A549 (cell line): ENCODE data around the gene RSRC2. TPM values are rescaled to one million over a fixed set of nuclear protein-coding genes. Genes with fewer than 3 reads are reported as not detected.

Experiments
- ATAC-seq, 2 experiments: fragments of 200-7000 bp in 1 of 2; fragments of >200 bp in 1 of 2; cut with Nextera tagmentation in 1 of 2; cut with Tn5 transposase in 1 of 2; 3 replicates each; pipeline versions ENCODE4 v1.8.0 to v1.9.1; 2018 to 2020; ENCODE audit warnings: mild to moderate bottlenecking in 1 of 2, moderate library complexity in 1 of 2
- CTCF ChIA-PET: fragments of 300-600 bp; sonication (Branson Sonifier 250); formaldehyde crosslinking; extraction: SDS; loops from one replicate; lab custom pipeline; 2021; ENCODE audit warnings: antibody characterized with exemption, inconsistent platforms; lab: Yijun Ruan, JAX
- POLR2A ChIA-PET: fragments of 350-600 bp; formaldehyde crosslinking; extraction: SDS; loops from one replicate; lab custom pipeline; 2021; ENCODE audit warnings: antibody characterized with exemption, inconsistent platforms; lab: Yijun Ruan, JAX
- DNase-seq, 2 experiments: peaks; one replicate each; pipeline versions ENCODE4 v3.0.0 to v3.0.0-alpha.2; 2011 to 2016; ENCODE audit warnings: low read depth in 1 of 2, low spot score in 1 of 2
- FAIRE-seq: peaks from 2 replicates; lab custom pipeline; 2011; peaks lifted over from hg19 to GRCh38; lab: Jason Lieb, UNC
- H3K27ac ChIP-seq, 2 experiments: fragments of >200 bp; sonication (Bioruptor Twin); formaldehyde crosslinking; 3 replicates each; pipeline ENCODE4 v1.5.1; 2016 to 2017
- H3K4me1 ChIP-seq: fragments of >200 bp; sonication (Bioruptor Twin); formaldehyde crosslinking; 3 replicates; pipeline ENCODE4 v1.6.1; 2016
- H3K4me2 ChIP-seq: fragments of >200 bp; sonication (Bioruptor Twin); formaldehyde crosslinking; 3 replicates; pipeline ENCODE4 v1.6.1; 2016
- H3K4me3 ChIP-seq: fragments of >200 bp; sonication (Bioruptor Twin); formaldehyde crosslinking; 3 replicates; pipeline ENCODE4 v1.5.1; 2016
- H3K9me3 ChIP-seq: fragments of >200 bp; sonication (Bioruptor Twin); formaldehyde crosslinking; 3 replicates; pipeline ENCODE4 v1.6.1; 2016
- BCL3 ChIP-seq: fragments of >200 bp; sonication (Bioruptor Twin); formaldehyde crosslinking; IDR thresholded peaks from 3 replicates; pipeline ENCODE4 v1.6.1; 2016
- CBX2 ChIP-seq: fragments of 200-600 bp; sonication (generic); IDR thresholded peaks from 2 replicates; pipeline ENCODE4 v1.6.1; 2016; ENCODE audit warnings: low read depth, mild to moderate bottlenecking, borderline replicate concordance
- CEBPB ChIP-seq, 2 experiments: fragments of >200 bp in 1 of 2; sonication (Bioruptor Twin) in 1 of 2; formaldehyde crosslinking in 1 of 2; IDR thresholded peaks; 2 replicates each; pipeline ENCODE4 v1.6.1; 2012 to 2016
- EHMT2 ChIP-seq: fragments of 200-600 bp; sonication (generic); IDR thresholded peaks from 2 replicates; pipeline ENCODE4 v1.6.1; 2016; ENCODE audit warnings: antibody characterized with exemption, low read depth, mild to moderate bottlenecking, moderate library complexity
- EP300 ChIP-seq, 2 experiments: fragments of >200 bp; sonication (Bioruptor Twin); formaldehyde crosslinking; IDR thresholded peaks; 2 replicates in 1 of 2; 3 replicates in 1 of 2; pipeline ENCODE4 v1.6.1; 2016 to 2017
- FOSB ChIP-seq: fragments of 250-450 bp; sonication (Bioruptor Pico); IDR thresholded peaks from 2 replicates; pipeline ENCODE4 v1.5.0; 2020; ENCODE audit warnings: mild to moderate bottlenecking, moderate library complexity
- HDAC2 ChIP-seq: fragments of 200-600 bp; sonication (generic); IDR thresholded peaks from 2 replicates; pipeline ENCODE4 v1.6.1; 2016
- HEYL ChIP-seq: fragments of 250-450 bp; sonication (Bioruptor Pico); IDR thresholded peaks from 2 replicates; pipeline ENCODE4 v1.8.0; 2021; ENCODE audit warnings: mild to moderate bottlenecking, moderate library complexity
- HOXA7 ChIP-seq: fragments of 250-450 bp; sonication (Bioruptor Pico); IDR thresholded peaks from 2 replicates; pipeline ENCODE4 v1.5.0; 2020; ENCODE audit warnings: mild to moderate bottlenecking, moderate library complexity
- HOXB13 ChIP-seq: fragments of 250-450 bp; sonication (Bioruptor Pico); IDR thresholded peaks from 2 replicates; pipeline ENCODE4 v1.5.0; 2020; ENCODE audit warnings: low read depth, mild to moderate bottlenecking, moderate library complexity
- KDM5A ChIP-seq: fragments of 200-600 bp; sonication (generic); IDR thresholded peaks from 2 replicates; pipeline ENCODE4 v1.6.1; 2016; ENCODE audit warnings: antibody characterized with exemption, mild to moderate bottlenecking
- MAX ChIP-seq: IDR thresholded peaks from 2 replicates; pipeline ENCODE4 v1.6.1; 2012
- MAZ ChIP-seq: fragments of 150-350 bp; IDR thresholded peaks from 2 replicates; pipeline ENCODE4 v1.6.1; 2014; ENCODE audit warnings: antibody characterized with exemption, low read depth, low read length, borderline replicate concordance
- NFE2L2 ChIP-seq: fragments of 150-350 bp; conservative IDR thresholded peaks from 2 replicates; pipeline ENCODE4 v1.6.1; 2014; ENCODE audit warnings: low read length
- NPAS2 ChIP-seq: fragments of 250-450 bp; sonication (Bioruptor Pico); IDR thresholded peaks from 2 replicates; pipeline ENCODE4 v1.8.0; 2022; ENCODE audit warnings: mild to moderate bottlenecking, moderate library complexity, borderline replicate concordance
- PHF8 ChIP-seq: fragments of 200-600 bp; sonication (generic); IDR thresholded peaks from 2 replicates; pipeline ENCODE4 v1.6.1; 2016; ENCODE audit warnings: low read depth, mild to moderate bottlenecking, antibody characterized with exemption, moderate library complexity, borderline replicate concordance
- RARB ChIP-seq: fragments of 250-450 bp; sonication (Bioruptor Pico); IDR thresholded peaks from 2 replicates; pipeline ENCODE4 v1.8.0; 2021; ENCODE audit warnings: mild to moderate bottlenecking, moderate library complexity
- RFX5 ChIP-seq: fragments of 450-650 bp; IDR thresholded peaks from 2 replicates; pipeline ENCODE4 v1.7.1; 2014; ENCODE audit warnings: antibody characterized with exemption, mild to moderate bottlenecking, moderate library complexity
- SMC3 ChIP-seq: fragments of >200 bp; sonication (Bioruptor Twin); formaldehyde crosslinking; IDR thresholded peaks from 3 replicates; pipeline ENCODE4 v1.6.1; 2018; ENCODE audit warnings: inconsistent platforms
- SREBF2 ChIP-seq: fragments of 450-650 bp; IDR thresholded peaks from 2 replicates; pipeline ENCODE4 v1.6.1; 2014; ENCODE audit warnings: mild to moderate bottlenecking, moderate library complexity
- ZSCAN20 ChIP-seq: fragments of 250-450 bp; sonication (Bioruptor Pico); IDR thresholded peaks from 2 replicates; pipeline ENCODE4 v1.8.0; 2022; ENCODE audit warnings: mild to moderate bottlenecking, moderate library complexity
- WGBS: methylation state at CpG from one replicate; pipeline ENCODE4 v1.1.6; 2017; ENCODE audit errors: missing lambda C conversion rate; 5-methylcytosine and 5-hydroxymethylcytosine counted together
- polyA plus RNA-seq, 4 experiments: library from polyadenylated mRNA; depleted of rRNA in 3 of 4; stranded (reverse); fragments of >200 nt; fragmentation: RNase III in 1 of 4; extraction: RNeasy Plus Mini Kit Qiagen cat#74134 plus additional on column Dnase treatment in 1 of 4; gene quantifications; 2 replicates in 3 of 4; 3 replicates in 1 of 4; pipeline ENCODE4 v1.2.3, GENCODE V29; 2011 to 2017

The RSRC2 gene
- polyA plus RNA-seq, 2 of the 4 experiments (the other 2 are of a cell fraction): 72.8 to 83.3 TPM

- TF ChIP-seq MAX: no peak
Measured at GRCh38 chr12:122528992-122529391, 2.3 kb upstream of the RSRC2 start (continued).

GRCh38 chr12:122528582-122528981, 1.8 kb upstream of the RSRC2 start:
- Histone ChIP-seq H3K4me2 (peak overlapping the region; percentile 83), H3K9me3 (no peaks in the 10 kb centered on the region), H3K4me1 (peaks cover 11% of the 10 kb centered on the region), H3K27ac (peak overlapping the region in 1 of 2 experiments; percentile 87; a peak in 2 of 6 replicates), H3K4me3 (peak overlapping the region; percentile 69; the same call in 2 of the 3 replicates)
- ATAC-seq (no peak), FAIRE-seq (no peak), DNase-seq (no peak)
- TF ChIP-seq HDAC2 (no peak), HOXB13 (no peak), RFX5 (no peak), EP300 (IDR thresholded peaks at IDR 0.05) (no peak), EHMT2 (no peak), CBX2 (no peak), FOSB (no peak), NFE2L2 (no peak), CEBPB (IDR thresholded peaks at IDR 0.05) (no peak), PHF8 (no peak), SMC3 (no peak), HOXA7 (CRISPR knock-in tag) (no peak), RARB (CRISPR knock-in tag) (no peak), SREBF2 (no peak), BCL3 (no peak), ZSCAN20 (CRISPR knock-in tag) (no peak), NPAS2 (no peak)
- ChIA-PET CTCF (interaction anchor here (0.9 to 1.0 kb wide), 2 partner anchors 14 to 173 kb away, joined by 3 read pairs; no protein-coding TSS in a partner anchor), POLR2A (no interaction called here)
- WGBS: 93% methylated on average over 7 of the region's 7 CpGs

GRCh38 chr12:122527478-122527944, 775 bp upstream of the RSRC2 start:
- ATAC-seq (peak in 1 of 2 experiments; percentile 23; a peak in 3 of 6 replicates), FAIRE-seq (no peak), DNase-seq (peak; percentile 27 to 42)
- H3K4me3 ChIP-seq: peak overlapping the region; percentile 69
- POLR2A ChIA-PET: interaction anchor here (0.6 to 2.3 kb wide), 15 partner anchors 8 to 225 kb away, joined by 3 to 53 read pairs (median 5); partner anchors contain the start of genes DENR and ZCCHC8
- peak overlapping the region; percentile 83 for H3K4me2 ChIP-seq
- TF ChIP-seq MAZ (no peak), KDM5A (peak; percentile 71), HEYL (CRISPR knock-in tag) (0 out of 2 replicates have a peak, but pooled peaks have one; percentile 27)
- no peaks in the 10 kb centered on the region for H3K9me3 ChIP-seq
- CTCF ChIA-PET: interaction anchor here (0.9 to 1.3 kb wide), 2 partner anchors 15 to 128 kb away, joined by 3 to 8 read pairs; no protein-coding TSS in a partner anchor
- peak overlapping the region; percentile 74 to 87 for H3K27ac ChIP-seq
- H3K4me1 ChIP-seq: peaks cover 22% of the 10 kb centered on the region
- WGBS: 1% methylated on average over 21 of the region's 21 CpGs
